Activated CD8-positive, alpha-beta memory T cell treated with anti-CD3 and anti-CD28 coated beads, Interleukin-2, amount 50 U/mL, for 24 hours (primary cell): ENCODE results near the gene DMAP1.

Experiments used
- DNase-seq: peaks from one replicate; pipeline ENCODE4 v3.0.0-alpha.2; 2020; ENCODE audit errors: extremely low read depth

DMAP1 gene

DNA sequence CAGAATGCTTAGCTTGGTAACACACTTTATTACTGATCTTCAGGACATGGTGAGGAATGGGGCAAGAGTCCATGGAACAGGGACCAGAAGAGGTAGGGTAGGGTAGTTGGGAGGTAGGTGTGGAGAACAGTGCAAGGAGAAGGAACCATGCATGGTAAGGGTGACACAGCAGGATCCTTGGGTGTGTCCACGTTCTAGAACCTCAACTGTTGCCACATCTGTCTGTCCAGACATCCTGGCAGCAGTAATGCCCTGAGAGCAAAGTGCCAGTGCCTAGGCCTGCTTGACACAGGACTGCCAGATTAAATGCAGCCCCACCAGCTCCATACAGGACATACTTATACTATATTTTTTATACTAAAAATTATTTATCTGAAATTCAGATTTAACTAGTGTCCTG, 13.9 kb downstream of the DMAP1 start:
- no peak for DNase-seq

- DNase-seq: no peak
These were observed 14.9 kb downstream of the DMAP1 start for GRCh38 chr1:44228218-44228617.

- no peak for DNase-seq
These were observed 16.3 kb downstream of the DMAP1 start for GRCh38 chr1:44229435-44230167.

DNA sequence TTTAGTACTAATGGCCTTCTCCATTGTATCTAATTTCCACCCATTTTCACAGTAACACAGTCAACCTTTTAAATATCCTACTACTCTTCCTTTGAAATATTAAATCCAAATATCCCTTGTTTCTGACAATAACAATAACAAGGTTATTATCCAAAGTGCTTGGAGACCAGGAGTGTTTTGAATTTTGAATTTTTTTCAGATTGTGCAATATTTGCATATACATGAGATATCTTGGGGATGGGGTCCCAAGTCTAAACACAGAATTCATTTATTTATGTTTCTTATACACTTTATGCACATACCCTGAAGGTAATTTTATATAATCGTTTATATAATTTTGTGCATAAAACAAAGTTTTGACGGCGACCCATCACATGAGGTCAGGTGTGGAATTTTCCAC, 17.5 kb downstream of the DMAP1 start:
- DNase-seq: no peak

DNA sequence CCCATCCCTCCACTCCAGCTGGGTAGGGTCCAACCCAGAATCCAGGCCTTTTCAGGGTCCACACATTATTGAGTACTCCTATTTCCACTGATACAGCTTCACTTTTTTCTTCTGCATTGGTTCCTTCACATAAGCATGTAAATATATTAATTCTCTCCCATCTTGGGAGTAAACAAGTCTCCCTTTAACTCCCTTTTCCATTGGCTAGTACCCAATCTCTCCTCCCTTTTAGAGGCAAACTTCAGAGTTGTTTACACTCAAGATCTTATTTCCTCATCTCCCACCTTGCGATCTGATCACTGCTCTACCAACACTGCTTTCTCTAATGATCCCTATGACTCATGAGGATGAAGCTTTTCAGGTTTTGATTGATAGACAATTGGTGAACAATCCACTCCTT, 20.3 kb downstream of the DMAP1 start:
- DNase-seq: no peak

- no peak for DNase-seq
These were observed 22.5 kb downstream of the DMAP1 start for GRCh38 chr1:44235808-44236207.

DNA sequence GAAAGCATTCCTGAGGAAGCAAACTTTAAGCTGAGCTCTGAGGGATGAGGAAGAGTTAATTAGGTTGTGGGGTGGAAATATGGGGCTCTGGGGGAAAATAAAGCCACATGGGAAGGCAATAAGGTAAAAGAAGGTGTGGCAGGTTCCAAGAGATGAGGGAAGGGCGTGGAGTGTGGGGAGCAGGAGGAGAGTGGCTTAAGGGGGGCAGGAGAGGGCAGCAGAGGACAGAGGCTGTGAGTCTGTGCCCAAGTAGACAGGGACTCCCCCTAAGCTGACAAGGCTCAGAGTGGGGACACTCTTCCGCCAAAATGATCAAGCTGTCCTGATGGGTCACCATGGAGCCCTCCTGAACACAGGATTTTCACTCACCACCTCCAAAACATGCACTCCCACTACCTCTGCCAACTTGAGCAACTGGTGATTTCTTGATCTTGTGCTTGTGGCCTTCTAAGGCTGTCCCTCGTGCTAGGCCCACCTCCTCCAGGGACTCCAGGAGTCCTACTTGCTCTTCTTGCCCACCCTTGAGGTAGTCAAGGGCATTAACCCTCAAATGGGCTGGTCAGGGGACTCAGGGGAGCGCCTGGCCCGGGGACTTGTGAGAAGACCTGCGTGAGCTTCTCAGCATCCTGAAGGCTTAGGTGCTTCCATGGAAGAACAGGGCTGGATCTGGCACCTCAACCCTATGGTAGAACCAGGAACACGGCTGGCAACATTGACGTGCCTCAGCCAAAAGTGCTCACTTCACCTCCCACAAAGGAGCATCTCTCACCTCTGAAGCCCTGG, 23.4 kb downstream of the DMAP1 start:
- no peak for DNase-seq

GRCh38 chr1:44237721-44238457, 24.6 kb downstream of the DMAP1 start:
- DNase-seq: no peak

GRCh38 chr1:44238660-44239059, 25.4 kb downstream of the DMAP1 start:
- no peak for DNase-seq

DNA sequence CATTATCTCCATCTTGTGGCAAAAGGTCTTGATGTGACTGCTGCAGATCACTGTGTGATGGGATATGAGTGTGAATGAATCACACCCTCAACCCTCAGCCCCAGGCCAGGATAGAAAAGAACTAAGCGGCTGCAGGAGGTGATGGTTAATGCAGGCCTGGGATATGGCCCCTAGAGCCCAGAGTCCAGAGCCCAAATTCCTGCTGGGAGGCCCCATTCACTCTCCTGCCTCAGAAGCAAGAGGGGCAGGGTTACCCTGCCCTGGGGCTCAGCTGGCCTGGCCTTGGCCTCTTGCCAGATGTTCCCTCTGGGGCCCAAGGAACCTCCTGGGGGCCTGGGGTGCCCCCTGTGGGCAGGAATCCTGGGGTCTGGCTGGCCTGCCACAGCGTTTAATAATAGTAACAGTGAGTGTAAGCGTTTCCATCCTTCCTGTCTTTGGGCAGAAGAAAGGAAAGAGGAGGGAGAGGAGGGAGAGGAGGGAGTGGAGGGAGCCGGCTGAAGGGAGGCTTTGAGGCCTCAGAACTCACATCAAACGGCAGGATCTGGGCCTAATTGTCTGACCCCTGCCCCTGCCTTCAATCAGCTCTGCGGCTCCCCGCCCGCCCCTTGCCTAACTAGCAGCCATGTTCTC, 26.2 kb downstream of the DMAP1 start:
- no peak for DNase-seq

DNA sequence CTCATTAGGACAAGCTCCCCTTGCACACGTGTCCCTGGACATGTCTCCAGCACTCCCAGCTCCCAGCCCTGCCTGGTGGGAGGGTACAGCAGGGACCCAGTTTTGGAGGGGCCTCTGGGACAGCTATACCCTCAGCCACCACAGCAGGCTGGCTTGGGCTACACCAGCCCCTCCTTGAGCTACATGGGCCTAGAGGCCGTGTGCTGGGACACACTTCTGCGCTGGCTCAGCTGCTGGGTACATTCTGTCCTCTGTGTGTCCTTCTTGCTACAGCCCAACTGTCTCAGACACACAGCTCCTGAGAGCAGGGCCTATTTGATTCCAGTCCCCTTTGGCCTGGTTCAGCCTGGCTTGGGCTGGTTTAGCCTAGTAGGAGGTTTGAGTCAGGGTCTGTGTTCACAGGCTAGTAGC, 26.7 kb downstream of the DMAP1 start:
- DNase-seq: no peak

GRCh38 chr1:44240802-44241671, 27.8 kb downstream of the DMAP1 start:
- DNase-seq: no peak

DNA sequence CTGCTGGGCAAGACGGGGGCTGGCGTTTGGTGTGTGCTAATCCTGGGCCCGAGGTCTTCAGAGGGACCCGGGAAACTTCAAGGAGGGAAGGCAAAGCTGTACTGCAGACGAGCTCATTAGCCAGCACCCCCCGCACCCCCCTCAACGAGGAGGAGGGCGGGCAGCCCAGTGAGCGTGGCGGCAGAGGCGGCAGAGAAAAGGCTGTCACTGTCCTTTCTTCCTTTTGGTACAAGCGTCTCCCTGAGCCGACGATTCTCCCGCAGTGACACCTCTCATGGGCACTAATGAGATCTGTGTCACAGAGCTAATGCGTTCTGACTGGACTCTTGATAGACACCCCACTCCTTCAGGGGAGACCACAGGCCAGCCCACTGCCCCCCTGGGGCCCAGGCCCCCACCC, 29.5 kb downstream of the DMAP1 start:
- no peak for DNase-seq

DNA sequence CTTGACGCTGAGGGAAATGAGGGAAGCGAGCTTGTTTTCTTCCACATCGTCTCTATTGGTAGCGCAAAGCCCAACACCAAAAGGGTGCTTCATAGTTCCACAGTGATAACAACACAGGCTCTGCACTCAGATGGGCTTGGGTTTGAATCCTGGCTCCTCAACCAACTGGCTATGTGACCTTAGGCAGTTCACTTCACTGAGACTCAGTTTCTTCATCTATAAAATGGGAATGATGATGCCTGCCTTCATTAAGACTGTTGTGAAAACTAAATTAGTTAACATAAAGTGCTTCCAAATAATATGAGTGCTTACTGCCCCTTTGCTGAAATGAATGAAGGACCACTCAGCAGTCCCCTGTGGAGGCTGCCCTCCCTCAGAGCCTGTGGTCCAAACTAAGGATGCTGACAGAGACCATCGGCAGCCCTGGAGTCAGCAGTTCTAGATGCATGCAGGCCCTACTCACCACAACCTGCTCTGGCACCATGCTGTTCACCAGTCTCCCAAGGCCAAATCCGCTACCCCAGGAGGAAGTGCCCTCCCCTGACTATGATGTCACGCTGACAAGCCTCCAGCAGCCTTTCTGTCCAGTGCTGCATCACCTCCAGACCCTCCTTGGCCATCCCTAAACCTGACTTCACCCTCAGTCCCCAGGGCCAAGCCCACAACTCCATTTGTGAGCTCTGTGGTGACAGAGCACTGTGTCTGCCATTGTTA, 30.7 kb downstream of the DMAP1 start:
- DNase-seq: no peak

DNA sequence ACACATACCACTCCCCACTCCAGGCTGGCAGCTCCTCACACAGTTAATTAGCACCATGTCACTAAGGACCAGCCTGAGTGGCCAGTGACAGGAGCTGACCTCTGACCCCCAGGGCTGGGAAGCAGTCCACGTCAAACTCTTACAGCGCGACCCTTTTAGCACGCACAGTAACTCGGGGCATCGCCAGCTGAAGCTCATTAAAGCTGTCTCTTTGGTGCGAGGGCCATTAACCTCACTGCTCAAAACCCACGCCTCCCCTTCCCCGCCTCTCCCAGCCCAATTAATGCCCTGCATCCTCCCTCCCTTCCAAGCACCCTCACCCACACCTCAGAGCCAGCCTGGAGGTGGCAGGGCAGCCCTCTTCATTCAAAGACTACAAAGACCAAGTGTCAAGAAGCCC, 31.7 kb downstream of the DMAP1 start:
- no peak for DNase-seq

- no peak for DNase-seq
These were observed 33.5 kb downstream of the DMAP1 start for GRCh38 chr1:44246806-44247205.

DNA sequence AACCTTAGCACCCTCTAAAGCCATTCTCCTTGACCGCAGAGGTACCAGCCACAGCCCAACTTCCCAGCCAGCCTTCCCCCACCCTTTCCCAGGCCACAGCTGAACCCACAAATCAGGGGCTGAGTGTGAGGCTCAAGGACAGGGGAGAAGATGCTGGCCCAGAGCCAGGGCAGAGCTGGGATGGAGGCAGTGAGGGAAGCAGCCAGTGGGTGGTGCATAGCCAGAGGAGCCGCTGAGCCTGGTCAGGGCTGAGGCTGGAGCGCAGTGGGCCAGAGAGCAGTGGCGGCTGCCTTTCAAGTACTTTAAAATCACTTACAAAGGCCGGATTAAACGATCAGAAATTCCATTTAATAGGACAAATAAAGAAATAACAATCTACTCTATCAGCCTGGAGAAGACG, 36.3 kb downstream of the DMAP1 start:
- DNase-seq: no peak

DNA sequence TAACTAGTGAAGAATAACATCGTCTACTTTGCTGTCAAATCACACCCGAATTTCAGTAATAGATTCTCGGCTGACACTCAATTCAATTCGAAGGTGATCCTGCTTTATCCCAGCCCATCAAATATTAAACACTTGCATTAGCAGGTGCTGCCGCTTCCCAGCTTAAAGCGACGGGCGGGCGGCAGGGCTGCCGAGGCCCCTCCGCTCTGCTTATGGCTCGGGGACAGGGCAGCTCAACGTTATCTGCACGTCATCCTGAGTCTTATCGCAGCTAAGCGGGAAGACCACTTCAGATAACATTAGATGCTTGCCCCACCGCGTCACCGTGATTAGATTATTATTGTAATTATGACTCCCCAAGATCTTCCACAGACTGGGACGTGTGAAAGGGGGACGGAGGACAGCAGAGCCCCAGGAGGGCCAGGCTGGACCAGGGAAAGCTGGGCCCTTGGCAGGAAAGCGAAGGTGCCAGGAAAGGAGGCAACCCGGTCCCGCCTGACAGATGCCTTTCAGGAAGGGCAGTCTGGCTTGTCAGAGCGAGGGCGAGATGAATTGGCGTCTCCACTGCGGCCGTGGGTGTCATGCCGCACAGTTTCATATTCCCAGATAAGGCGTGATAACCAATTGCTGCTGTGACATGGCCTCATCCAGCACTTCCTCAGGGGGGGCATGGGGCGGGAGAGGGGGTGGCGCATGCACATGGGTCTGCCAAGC, 37.0 kb downstream of the DMAP1 start:
- DNase-seq: no peak

DNA sequence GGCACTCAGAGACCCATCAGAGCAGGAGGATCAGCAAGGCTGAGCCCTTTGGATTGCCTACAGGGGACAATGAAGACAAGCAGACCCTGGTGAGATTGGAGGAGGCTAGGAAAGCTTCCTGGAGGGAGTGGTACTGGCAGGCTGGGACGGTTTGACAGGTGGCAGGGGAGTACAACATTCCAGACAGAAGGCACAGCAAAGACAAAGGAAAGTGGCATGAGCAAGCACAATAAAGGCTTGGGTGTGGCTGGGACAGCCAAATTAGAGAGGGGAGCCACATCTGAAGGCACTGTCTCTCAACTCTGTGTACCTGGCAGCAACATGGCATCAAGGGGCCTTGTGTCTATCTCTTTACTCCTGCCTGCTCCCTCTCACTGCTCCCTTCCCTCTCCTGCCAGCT, 38.2 kb downstream of the DMAP1 start:
- DNase-seq: no peak
